Esophagus squamous epithelium (tissue), 4 donors: ENCODE data around the gene PSMD5.

Experiments
- POLR2A ChIP-seq, 4 donors: fragments of 450-650 bp; IDR thresholded peaks; one replicate each; pipeline ENCODE4 v1.6.1; 2017; ENCODE audit warnings: antibody characterized with exemption in 4 of 4, mild to moderate bottlenecking in 4 of 4, moderate library complexity in 3 of 4
- TF ChIP-seq, protein P1 (sequence below), 6 experiments: fragments of 450-650 bp in 4 of 6; fragments of 200-600 bp in 2 of 6; sonication (generic) in 2 of 6; IDR thresholded peaks; one replicate each; pipeline ENCODE4 v1.5.1; 2016 to 2019; ENCODE audit warnings: antibody characterized with exemption in 6 of 6, mild to moderate bottlenecking in 4 of 6, moderate library complexity in 4 of 6

DNA sequence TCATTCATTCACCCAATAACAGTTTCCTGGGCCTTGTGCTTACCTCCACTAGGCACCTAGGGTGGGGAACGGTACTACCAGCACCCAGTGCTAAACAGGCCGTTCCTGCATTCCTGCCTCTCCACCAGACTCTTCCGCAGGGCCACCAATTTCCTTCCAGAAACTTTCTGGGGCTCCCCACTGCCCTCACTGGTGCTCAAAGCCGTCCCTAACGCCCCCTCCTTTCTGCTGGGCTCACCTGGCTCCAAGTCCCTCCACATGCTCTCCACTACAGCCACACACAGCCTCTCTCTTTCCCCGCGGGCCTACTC, 32.9 kb upstream of the PSMD5 start:
- TF ChIP-seq, protein P1, sequence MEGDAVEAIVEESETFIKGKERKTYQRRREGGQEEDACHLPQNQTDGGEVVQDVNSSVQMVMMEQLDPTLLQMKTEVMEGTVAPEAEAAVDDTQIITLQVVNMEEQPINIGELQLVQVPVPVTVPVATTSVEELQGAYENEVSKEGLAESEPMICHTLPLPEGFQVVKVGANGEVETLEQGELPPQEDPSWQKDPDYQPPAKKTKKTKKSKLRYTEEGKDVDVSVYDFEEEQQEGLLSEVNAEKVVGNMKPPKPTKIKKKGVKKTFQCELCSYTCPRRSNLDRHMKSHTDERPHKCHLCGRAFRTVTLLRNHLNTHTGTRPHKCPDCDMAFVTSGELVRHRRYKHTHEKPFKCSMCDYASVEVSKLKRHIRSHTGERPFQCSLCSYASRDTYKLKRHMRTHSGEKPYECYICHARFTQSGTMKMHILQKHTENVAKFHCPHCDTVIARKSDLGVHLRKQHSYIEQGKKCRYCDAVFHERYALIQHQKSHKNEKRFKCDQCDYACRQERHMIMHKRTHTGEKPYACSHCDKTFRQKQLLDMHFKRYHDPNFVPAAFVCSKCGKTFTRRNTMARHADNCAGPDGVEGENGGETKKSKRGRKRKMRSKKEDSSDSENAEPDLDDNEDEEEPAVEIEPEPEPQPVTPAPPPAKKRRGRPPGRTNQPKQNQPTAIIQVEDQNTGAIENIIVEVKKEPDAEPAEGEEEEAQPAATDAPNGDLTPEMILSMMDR (IDR thresholded peaks at IDR 0.05) = no peak
- no peak for TF ChIP-seq POLR2A (IDR thresholded peaks at IDR 0.05)
